Measurements from ENCODE around the gene AURKAIP1. TPM values are rescaled to one million over a fixed set of nuclear protein-coding genes. Genes with fewer than 3 reads are reported as not detected.

Gene AURKAIP1
- total and polyA plus RNA-seq, 2 of the 13 experiments (the other 11 are each of a cell fraction or from before 2014, with no cell fraction given), result 69.5 to 175 TPM

DNA sequence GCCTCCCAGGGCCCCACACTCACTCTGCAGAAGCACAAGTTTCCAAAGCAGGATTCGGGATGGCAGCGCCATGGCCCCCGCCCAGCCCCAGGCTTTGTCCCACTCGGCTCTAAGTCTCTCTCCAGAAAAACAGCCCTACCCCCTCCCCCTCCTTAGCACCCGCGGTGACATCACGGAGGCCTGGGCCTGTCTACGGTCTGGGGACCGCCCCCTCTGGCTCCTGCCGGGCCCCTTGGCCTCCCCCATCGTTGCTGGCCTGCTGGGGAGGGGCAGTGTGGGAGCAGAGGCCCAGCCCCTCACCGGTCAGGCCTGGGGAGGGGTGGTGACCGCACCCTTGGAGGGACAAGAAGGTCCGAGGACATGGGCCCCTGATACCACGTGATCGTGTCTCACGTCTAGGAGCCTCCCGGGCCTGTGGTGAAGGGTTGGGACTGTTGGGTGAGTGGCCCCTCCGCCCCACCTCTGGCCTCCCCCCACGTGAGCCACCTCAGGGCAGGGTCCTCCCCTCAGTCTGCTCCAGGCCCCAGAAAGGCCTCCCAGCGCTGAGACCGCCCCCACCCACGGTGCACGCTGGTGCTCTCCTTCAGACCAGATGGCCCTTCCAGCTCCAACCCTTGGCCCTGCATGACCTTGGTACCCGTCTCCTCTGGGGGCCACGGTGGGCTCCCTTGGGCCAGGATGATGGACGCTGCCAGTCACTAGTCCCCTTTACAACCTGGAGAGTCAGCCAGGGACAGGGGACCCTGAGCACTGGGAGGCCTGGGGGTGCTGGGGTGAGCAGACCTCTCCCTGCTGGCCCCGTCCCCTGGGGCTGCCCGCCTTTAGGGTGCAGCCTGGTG is 16.4 kb downstream of the AURKAIP1 start, which contains the start of gene MXRA8 (continued):
- TF ChIP-seq, protein P1, sequence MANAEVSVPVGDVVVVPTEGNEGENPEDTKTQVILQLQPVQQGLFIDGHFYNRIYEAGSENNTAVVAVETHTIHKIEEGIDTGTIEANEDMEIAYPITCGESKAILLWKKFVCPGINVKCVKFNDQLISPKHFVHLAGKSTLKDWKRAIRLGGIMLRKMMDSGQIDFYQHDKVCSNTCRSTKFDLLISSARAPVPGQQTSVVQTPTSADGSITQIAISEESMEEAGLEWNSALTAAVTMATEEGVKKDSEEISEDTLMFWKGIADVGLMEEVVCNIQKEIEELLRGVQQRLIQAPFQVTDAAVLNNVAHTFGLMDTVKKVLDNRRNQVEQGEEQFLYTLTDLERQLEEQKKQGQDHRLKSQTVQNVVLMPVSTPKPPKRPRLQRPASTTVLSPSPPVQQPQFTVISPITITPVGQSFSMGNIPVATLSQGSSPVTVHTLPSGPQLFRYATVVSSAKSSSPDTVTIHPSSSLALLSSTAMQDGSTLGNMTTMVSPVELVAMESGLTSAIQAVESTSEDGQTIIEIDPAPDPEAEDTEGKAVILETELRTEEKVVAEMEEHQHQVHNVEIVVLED (CRISPR knock-in tag; IDR thresholded peaks at IDR 0.05; ENCODE audit: borderline replicate concordance), result peak; percentile 37; the same call in 1 of the 2 replicates
- TF ChIP-seq SMARCE1 (IDR thresholded peaks at IDR 0.05; ENCODE audit: borderline replicate concordance), result no peak
- peak; percentile 51; the same call in 1 of the 2 replicates for TF ChIP-seq RARA (CRISPR knock-in tag; IDR thresholded peaks at IDR 0.05)
- TF ChIP-seq ZFX (CRISPR knock-in tag; IDR thresholded peaks at IDR 0.05; ENCODE audit: low read depth), result peak; percentile 86
- peak; percentile 32 for TF ChIP-seq ZBTB21 (CRISPR knock-in tag; IDR thresholded peaks at IDR 0.05)
- TF ChIP-seq, protein P2, sequence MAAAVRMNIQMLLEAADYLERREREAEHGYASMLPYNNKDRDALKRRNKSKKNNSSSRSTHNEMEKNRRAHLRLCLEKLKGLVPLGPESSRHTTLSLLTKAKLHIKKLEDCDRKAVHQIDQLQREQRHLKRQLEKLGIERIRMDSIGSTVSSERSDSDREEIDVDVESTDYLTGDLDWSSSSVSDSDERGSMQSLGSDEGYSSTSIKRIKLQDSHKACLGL (CRISPR knock-in tag; IDR thresholded peaks at IDR 0.05), result peak; percentile 54; the same call in 1 of the 2 replicates
- peak; percentile 84; the same call in 1 of the 2 replicates for TF ChIP-seq RAD51 (IDR thresholded peaks at IDR 0.05; ENCODE audit: borderline replicate concordance)
- no peak for TF ChIP-seq SP1 (IDR thresholded peaks at IDR 0.05)
- peak; percentile 51 for TF ChIP-seq SP1 (CRISPR knock-in tag; IDR thresholded peaks at IDR 0.05)
- TF ChIP-seq, protein P3, sequence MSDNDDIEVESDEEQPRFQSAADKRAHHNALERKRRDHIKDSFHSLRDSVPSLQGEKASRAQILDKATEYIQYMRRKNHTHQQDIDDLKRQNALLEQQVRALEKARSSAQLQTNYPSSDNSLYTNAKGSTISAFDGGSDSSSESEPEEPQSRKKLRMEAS (IDR thresholded peaks at IDR 0.05), result peak; percentile 79
- TF ChIP-seq LCORL (IDR thresholded peaks at IDR 0.05), result no peak
- peak; percentile 81; the same call in 1 of the 2 replicates for TF ChIP-seq LCORL (CRISPR knock-in tag; IDR thresholded peaks at IDR 0.05)
- TF ChIP-seq NBN (conservative IDR thresholded peaks at IDR 0.05), result no peak
- TF ChIP-seq SOX6 (IDR thresholded peaks at IDR 0.05), result no peak
- TF ChIP-seq SOX6 (CRISPR knock-in tag; IDR thresholded peaks at IDR 0.05), result peak; percentile 68
- TF ChIP-seq SIN3A (IDR thresholded peaks at IDR 0.05; ENCODE audit: borderline replicate concordance, low read depth, low read length), result peak; percentile 41; the same call in 1 of the 2 replicates
- TF ChIP-seq NFE2 (CRISPR knock-in tag; IDR thresholded peaks at IDR 0.05), result no peak
- TF ChIP-seq, protein P4, sequence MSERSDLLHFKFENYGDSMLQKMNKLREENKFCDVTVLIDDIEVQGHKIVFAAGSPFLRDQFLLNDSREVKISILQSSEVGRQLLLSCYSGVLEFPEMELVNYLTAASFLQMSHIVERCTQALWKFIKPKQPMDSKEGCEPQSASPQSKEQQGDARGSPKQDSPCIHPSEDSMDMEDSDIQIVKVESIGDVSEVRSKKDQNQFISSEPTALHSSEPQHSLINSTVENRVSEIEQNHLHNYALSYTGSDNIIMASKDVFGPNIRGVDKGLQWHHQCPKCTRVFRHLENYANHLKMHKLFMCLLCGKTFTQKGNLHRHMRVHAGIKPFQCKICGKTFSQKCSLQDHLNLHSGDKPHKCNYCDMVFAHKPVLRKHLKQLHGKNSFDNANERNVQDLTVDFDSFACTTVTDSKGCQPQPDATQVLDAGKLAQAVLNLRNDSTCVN (CRISPR knock-in tag; IDR thresholded peaks at IDR 0.05; ENCODE audit: borderline replicate concordance), result peak; percentile 75; the same call in 1 of the 2 replicates
- TF ChIP-seq, protein P5, sequence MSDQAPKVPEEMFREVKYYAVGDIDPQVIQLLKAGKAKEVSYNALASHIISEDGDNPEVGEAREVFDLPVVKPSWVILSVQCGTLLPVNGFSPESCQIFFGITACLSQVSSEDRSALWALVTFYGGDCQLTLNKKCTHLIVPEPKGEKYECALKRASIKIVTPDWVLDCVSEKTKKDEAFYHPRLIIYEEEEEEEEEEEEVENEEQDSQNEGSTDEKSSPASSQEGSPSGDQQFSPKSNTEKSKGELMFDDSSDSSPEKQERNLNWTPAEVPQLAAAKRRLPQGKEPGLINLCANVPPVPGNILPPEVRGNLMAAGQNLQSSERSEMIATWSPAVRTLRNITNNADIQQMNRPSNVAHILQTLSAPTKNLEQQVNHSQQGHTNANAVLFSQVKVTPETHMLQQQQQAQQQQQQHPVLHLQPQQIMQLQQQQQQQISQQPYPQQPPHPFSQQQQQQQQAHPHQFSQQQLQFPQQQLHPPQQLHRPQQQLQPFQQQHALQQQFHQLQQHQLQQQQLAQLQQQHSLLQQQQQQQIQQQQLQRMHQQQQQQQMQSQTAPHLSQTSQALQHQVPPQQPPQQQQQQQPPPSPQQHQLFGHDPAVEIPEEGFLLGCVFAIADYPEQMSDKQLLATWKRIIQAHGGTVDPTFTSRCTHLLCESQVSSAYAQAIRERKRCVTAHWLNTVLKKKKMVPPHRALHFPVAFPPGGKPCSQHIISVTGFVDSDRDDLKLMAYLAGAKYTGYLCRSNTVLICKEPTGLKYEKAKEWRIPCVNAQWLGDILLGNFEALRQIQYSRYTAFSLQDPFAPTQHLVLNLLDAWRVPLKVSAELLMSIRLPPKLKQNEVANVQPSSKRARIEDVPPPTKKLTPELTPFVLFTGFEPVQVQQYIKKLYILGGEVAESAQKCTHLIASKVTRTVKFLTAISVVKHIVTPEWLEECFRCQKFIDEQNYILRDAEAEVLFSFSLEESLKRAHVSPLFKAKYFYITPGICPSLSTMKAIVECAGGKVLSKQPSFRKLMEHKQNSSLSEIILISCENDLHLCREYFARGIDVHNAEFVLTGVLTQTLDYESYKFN (CRISPR knock-in tag; conservative IDR thresholded peaks at IDR 0.05), result peak; percentile 71
- TF ChIP-seq ZNF746 (CRISPR knock-in tag; IDR thresholded peaks at IDR 0.05), result 0 out of 2 replicates have a peak, but pooled peaks have one; percentile 41
- TF ChIP-seq DR1 (CRISPR knock-in tag; IDR thresholded peaks at IDR 0.05), result no peak
- 0 out of 2 replicates have a peak, but pooled peaks have one; percentile 54 for TF ChIP-seq GZF1 (CRISPR knock-in tag; IDR thresholded peaks at IDR 0.05)
- peak in 1 of 2 experiments; percentile 19; a peak in 1 of 4 replicates for TF ChIP-seq NR2F1 (CRISPR knock-in tag; IDR thresholded peaks at IDR 0.05)
- TF ChIP-seq PAWR (CRISPR knock-in tag; IDR thresholded peaks at IDR 0.05; ENCODE audit: borderline replicate concordance), result no peak
